Memory B cell (primary cell): ENCODE results near the gene CRIP3.
"Not testable (repeated sequence)": the region's sequence is repeated elsewhere in the genome, so short reads cannot be mapped to it uniquely, and the experiment has no call there.

Experiments used
- ATAC-seq: fragments of 150-1000 bp; cut with Tn5 transposase; 2 replicates; pipeline ENCODE4 v1.10.0; 2021; ENCODE audit warnings: low read depth, mild to moderate bottlenecking, moderate library complexity
- DNase-seq, 2 donors: peaks; one replicate each; pipeline ENCODE4 v3.0.0; 2022; ENCODE audit warnings: low spot score in 2 of 2
- H3K27ac Mint-ChIP-seq: one replicate; pipeline ENCODE4 v1.8.0; 2022; ENCODE audit warnings: mild to moderate bottlenecking, moderate library complexity, mixed read lengths
- H3K27me3 Mint-ChIP-seq: one replicate; pipeline ENCODE4 v1.8.0; 2022; ENCODE audit warnings: mixed read lengths
- H3K36me3 Mint-ChIP-seq: one replicate; pipeline ENCODE4 v1.8.0; 2022; ENCODE audit warnings: mild to moderate bottlenecking, mixed read lengths
- H3K4me1 Mint-ChIP-seq: one replicate; pipeline ENCODE4 v1.8.0; 2022; ENCODE audit warnings: mixed read lengths
- H3K4me3 Mint-ChIP-seq: one replicate; pipeline ENCODE4 v1.8.0; 2022; ENCODE audit warnings: mild to moderate bottlenecking, moderate library complexity, mixed read lengths
- H3K9me3 Mint-ChIP-seq: one replicate; pipeline ENCODE4 v1.8.0; 2022; ENCODE audit warnings: mixed read lengths

Gene CRIP3

DNA sequence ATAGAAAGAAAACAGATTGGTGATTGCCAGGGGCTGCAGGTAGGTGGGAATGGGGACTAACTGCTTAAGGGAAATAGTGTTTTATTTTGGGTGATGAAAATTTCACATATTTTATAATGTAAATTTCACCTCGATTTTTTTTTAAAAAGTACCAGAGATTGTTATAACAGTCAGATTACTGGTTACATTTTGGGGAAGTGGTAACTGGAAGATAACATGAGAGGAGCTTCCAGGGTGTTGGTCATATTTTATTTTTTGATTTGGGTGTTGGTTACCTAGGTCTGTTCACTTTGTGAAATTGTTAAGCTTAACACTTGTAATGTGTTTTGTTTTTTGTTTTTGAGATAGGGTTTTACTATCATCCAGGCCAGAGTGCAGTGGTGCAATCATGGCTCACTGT is 17.2 kb upstream of the CRIP3 start:
- Mint-ChIP-seq H3K9me3 (peaks cover 2% of the 10 kb centered on the region), H3K4me3 (no peak overlapping the region)
- ATAC-seq: peak; percentile 29

DNA sequence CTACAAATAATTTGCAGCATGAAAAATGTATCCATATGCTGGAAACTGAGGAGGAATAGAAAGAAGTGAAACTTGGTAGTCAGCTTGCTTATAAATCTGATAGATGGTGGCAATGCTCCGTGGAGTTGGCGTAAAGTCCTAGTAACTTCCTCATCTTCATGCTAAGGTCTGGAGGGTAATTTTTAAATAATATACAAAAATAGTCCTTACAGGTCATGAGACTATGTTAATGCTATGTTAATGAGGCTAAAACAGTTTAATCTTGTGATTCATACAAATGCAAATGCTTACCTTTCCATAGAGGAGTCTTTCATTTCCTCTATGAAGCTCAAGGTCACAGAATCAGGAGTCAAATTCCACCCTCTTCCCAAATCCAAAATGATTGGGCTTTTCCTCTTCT is 9.4 kb upstream of the CRIP3 start:
- Mint-ChIP-seq H3K4me1 (peaks cover 45% of the 10 kb centered on the region), H3K27ac (peak overlapping the region; percentile 71)
- peak in 1 of 2 donors; percentile 7 for DNase-seq

More for the DNA sequence above, 17.2 kb upstream of the CRIP3 start:
- Mint-ChIP-seq H3K4me1 (peaks cover 14% of the 10 kb centered on the region), H3K36me3 (peaks cover 7% of the 10 kb centered on the region), H3K27me3 (no peaks in the 10 kb centered on the region), H3K27ac (no peak overlapping the region)
- no peak for DNase-seq

DNA sequence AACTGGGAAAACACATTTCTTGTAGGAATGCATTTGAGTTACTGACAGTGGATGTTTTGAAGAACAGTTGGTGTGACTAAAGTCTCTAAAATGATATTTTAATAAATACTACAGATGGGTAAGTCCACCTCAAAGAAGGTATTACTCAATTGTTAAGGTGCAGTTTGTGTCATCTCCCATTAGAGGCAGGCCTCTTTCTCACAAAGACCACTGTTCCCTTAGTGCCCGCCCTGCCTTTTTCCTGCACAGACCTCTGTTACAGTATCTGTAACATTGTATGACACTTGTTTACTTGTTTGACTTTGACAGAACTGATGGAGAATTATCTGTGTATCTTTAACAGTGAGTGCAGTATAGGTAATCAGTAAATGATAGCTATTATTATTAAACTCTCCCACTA is 5.2 kb upstream of the CRIP3 start:
- no peak for DNase-seq
- H3K27ac Mint-ChIP-seq: no peak overlapping the region
- no peak overlapping the region for H3K4me3 Mint-ChIP-seq
- H3K4me1 Mint-ChIP-seq: peaks cover 45% of the 10 kb centered on the region
- H3K36me3 Mint-ChIP-seq: no peaks in the 10 kb centered on the region
- H3K9me3 Mint-ChIP-seq: no peaks in the 10 kb centered on the region
- H3K27me3 Mint-ChIP-seq: no peaks in the 10 kb centered on the region
- no peak for ATAC-seq

More for the DNA sequence above, 9.4 kb upstream of the CRIP3 start:
- H3K9me3 Mint-ChIP-seq: peaks cover 2% of the 10 kb centered on the region
- peaks cover 2% of the 10 kb centered on the region for H3K36me3 Mint-ChIP-seq
- peak; percentile 85 for ATAC-seq
- H3K27me3 Mint-ChIP-seq: no peaks in the 10 kb centered on the region
- no peak overlapping the region for H3K4me3 Mint-ChIP-seq

DNA sequence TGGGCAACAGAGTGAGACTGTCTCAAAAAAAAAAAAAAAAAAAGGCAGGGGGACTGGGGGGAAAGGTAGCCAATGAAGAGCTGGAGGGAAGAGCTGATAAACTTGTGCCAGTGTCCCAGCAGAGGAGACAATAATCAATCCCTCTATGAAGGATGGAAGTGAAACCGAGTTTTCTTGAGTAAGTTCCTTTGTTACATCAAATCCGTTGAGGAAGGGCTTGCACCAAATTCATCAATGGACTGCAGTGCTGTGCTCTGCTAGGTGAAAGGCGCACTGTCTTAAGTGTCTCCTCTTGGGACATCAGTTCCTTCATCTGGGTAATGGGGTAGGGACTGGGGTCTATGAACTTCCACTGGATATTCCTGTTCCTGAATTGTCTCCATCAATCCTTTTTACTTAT is 3.0 kb upstream of the CRIP3 start:
- Mint-ChIP-seq H3K27me3 (no peaks in the 10 kb centered on the region), H3K4me3 (no peak overlapping the region), H3K4me1 (peaks cover 38% of the 10 kb centered on the region), H3K36me3 (no peaks in the 10 kb centered on the region), H3K9me3 (no peaks in the 10 kb centered on the region), H3K27ac (no peak overlapping the region)
- ATAC-seq (no peak), DNase-seq (no peak)

DNA sequence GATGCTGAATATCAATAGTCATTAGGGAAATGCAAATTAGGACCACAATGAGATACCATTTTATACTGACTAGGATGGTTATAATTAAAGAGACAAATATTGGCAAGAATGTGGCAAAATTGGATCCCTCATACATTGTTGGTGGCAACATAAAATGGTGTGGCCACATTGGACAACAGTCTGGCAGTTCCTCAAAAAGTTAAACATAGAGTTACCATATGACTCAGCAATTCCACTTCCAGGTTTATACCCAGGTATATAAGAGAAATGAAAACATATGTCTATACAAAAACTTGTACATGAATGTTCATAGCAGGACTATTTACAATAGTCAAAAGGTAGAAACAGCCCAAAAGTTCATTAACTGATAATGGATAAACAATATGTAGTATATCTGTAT is 2.0 kb upstream of the CRIP3 start:
- H3K27me3 Mint-ChIP-seq: no peaks in the 10 kb centered on the region
- DNase-seq (no peak), ATAC-seq (no peak)
- no peaks in the 10 kb centered on the region for H3K36me3 Mint-ChIP-seq
- no peak overlapping the region for H3K27ac Mint-ChIP-seq
- peaks cover 33% of the 10 kb centered on the region for H3K4me1 Mint-ChIP-seq
- H3K9me3 Mint-ChIP-seq: no peaks in the 10 kb centered on the region
- H3K4me3 Mint-ChIP-seq: no peak overlapping the region

DNA sequence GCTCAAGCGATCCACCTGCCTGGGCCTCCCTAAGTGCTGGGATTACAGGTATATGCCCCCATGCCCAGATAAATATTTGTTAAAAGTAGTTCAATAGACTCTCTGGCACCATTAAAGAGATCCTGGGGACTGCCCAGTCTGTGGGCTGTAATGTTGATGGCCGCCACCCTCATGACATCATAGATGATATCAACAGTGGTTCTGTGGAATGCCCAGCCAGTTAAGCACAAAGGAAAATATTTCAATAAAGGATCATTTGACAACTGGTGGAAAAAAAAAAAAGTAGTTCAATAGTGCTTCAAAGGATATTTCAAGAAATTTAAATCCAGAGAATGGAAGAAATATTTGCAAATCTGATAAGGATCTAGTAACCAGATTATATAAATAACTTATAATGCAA is 1.5 kb upstream of the CRIP3 start:
- ATAC-seq (no peak), DNase-seq (no peak)
- Mint-ChIP-seq H3K36me3 (no peaks in the 10 kb centered on the region), H3K4me3 (no peak overlapping the region), H3K4me1 (peaks cover 29% of the 10 kb centered on the region), H3K9me3 (no peaks in the 10 kb centered on the region), H3K27ac (no peak overlapping the region), H3K27me3 (no peaks in the 10 kb centered on the region)

DNA sequence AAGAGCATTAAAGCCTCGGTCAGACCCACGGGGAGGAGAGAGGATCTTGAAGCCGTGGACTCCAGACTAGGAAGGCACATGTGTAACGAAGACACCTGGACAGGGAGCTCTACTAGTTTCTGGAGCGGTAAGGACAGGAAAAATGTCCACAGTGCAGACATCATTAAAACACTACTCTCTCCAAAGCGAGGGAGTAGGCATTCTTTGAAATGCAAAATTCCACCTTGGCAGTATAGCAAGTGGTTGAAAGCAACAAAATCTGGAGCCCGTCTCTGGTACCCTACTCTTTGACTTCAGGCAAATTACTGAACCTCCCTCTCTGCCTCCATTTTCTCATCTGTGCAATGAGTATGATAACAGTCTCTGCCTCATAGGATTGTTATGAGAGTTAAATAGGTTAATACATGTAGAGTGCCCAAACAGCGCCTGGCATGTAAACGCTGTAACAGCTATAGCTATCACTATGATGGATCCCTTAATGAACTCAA is 408 bp upstream of the CRIP3 start:
- H3K36me3 Mint-ChIP-seq: no peaks in the 10 kb centered on the region
- no peak overlapping the region for H3K27ac Mint-ChIP-seq
- no peak for ATAC-seq
- no peaks in the 10 kb centered on the region for H3K27me3 Mint-ChIP-seq
- peaks cover 26% of the 10 kb centered on the region for H3K4me1 Mint-ChIP-seq
- DNase-seq: no peak
- no peaks in the 10 kb centered on the region for H3K9me3 Mint-ChIP-seq
- H3K4me3 Mint-ChIP-seq: peak overlapping the region; percentile 84

DNA sequence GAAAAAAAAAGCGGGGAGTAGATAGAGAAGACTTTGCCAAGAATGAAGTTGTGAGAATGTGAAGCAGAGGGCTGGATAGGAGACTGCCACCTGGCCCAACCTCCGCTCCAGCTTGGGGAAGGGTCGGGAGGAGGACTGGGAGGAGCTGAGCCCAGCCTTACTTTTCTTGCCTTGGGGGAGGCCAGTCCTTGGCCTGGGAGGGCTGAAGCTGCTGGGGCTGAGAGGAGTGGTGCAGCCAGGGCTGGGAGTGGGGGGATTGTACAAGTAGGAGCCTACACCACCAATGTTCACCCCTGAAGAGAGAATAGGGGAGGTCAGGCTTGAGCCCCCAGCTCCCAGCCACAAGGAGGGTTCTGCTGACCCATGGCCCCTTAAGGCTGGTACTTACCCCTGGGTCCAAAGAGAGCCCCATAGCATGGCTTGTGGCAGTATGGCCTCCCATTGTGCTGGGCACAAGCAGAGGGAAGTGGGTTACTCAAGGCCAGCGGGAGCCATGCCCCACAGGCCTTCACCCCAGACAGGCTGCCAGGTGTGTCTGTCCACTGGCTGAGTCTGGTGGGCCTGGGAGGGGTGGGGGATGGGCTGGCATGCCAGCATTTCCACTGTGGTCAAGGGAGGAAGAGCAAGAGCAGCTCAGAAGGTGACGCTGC is 1.1 kb downstream of the CRIP3 start:
- no peaks in the 10 kb centered on the region for H3K36me3 Mint-ChIP-seq
- peak overlapping the region; percentile 84 for H3K4me3 Mint-ChIP-seq
- H3K27ac Mint-ChIP-seq: no peak overlapping the region
- H3K9me3 Mint-ChIP-seq: no peaks in the 10 kb centered on the region
- ATAC-seq (no peak), DNase-seq (no peak)
- no peaks in the 10 kb centered on the region for H3K27me3 Mint-ChIP-seq
- H3K4me1 Mint-ChIP-seq: peaks cover 15% of the 10 kb centered on the region

DNA sequence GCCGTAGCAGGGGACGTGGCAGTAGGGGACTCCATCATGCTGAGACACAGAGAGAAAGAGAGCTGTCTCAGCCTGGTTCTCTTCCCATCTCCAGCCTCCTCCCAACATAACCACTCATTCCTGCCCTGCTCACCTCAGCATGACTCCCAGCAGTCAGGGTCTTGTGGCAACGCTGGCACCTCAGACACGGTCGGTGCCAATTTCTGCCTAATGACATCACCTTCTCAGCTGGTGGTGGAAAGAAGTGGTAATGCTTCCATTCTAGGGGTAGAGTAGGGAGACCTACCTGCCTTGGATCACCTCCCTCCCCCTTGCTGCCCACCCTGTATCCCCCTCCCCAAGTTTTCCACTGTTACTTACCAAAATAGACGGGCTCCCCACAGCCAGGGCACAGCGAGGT is 2.5 kb downstream of the CRIP3 start:
- no peaks in the 10 kb centered on the region for H3K36me3 Mint-ChIP-seq
- no peaks in the 10 kb centered on the region for H3K9me3 Mint-ChIP-seq
- no peak for ATAC-seq
- H3K27me3 Mint-ChIP-seq: peaks cover 1% of the 10 kb centered on the region
- no peak overlapping the region for H3K4me3 Mint-ChIP-seq
- no peak overlapping the region for H3K27ac Mint-ChIP-seq
- no peak for DNase-seq
- peaks cover 12% of the 10 kb centered on the region for H3K4me1 Mint-ChIP-seq

DNA sequence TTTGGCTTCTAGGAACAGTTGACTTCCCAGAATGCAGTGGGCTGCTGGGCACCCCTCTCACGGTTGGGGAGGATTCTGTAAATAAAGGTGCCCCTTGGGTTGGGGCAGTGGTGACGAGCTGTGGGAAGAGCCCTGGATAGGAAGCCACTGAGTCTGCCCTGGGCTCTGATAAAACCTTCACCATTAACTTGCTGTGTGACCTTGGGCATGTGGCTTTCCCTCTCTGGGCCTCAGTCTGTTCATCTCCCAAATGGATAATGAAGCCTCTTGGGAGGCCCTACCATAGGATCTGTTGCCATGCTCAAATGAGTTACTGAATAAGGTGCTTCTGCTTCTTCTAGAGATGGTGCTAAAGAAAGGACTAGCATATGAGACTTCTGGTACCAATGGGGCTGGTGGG is 3.7 kb downstream of the CRIP3 start:
- no peak overlapping the region for H3K27ac Mint-ChIP-seq
- no peak for ATAC-seq
- H3K9me3 Mint-ChIP-seq: no peaks in the 10 kb centered on the region
- no peak for DNase-seq
- H3K27me3 Mint-ChIP-seq: peaks cover 4% of the 10 kb centered on the region
- no peak overlapping the region for H3K4me3 Mint-ChIP-seq
- no peaks in the 10 kb centered on the region for H3K36me3 Mint-ChIP-seq
- peaks cover 10% of the 10 kb centered on the region for H3K4me1 Mint-ChIP-seq

DNA sequence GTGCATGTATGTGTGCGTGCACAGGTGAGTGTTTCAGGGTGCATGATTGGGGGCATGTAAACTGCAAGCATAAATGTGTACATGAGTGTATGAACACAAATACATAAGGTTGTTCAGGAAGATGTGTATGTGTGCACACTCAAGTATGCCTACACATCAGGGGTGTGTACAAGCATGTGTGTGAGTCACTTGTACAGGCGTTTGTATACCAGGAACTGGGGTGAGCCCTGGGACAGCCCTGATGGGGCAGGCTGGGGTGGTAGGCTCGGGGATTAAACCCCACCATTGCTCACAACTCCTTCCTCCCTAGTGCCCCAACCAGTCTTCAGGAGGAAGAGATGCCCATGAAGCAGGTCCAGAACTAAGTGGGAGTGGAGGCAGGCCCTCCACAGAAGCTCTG is 4.3 kb downstream of the CRIP3 start:
- Mint-ChIP-seq H3K4me1 (peaks cover 11% of the 10 kb centered on the region), H3K27me3 (peaks cover 4% of the 10 kb centered on the region), H3K9me3 (no peaks in the 10 kb centered on the region), H3K4me3 (no peak overlapping the region), H3K27ac (no peak overlapping the region), H3K36me3 (no peaks in the 10 kb centered on the region)
- DNase-seq (no peak), ATAC-seq (no peak)

DNA sequence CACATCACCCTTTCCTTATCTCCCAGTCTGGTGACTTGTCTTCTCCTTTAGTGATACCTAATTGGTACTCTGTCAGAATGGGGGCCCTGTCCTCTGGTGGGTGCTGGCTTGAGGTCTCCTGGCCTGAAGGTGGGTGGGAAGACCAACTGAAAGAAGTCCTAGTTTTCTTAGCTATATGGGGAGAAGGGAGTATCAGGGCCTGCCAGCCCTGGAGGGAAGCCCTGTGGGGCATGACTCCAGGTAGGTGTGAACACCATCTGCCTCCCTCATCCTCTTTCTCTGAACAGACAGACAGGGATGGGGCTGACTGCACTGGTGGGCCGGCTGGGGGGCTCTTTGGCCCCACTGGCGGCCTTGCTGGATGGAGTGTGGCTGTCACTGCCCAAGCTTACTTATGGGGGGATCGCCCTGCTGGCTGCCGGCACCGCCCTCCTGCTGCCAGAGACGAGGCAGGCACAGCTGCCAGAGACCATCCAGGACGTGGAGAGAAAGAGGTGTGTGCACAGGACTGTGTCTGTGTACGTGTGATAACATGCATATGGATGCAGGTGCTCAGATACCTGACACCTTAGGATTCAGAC is 4.8 kb downstream of the CRIP3 start:
- Mint-ChIP-seq H3K4me3 (no peak overlapping the region), H3K4me1 (peaks cover 10% of the 10 kb centered on the region), H3K27me3 (peaks cover 4% of the 10 kb centered on the region), H3K36me3 (no peaks in the 10 kb centered on the region), H3K9me3 (no peaks in the 10 kb centered on the region), H3K27ac (no peak overlapping the region)
- DNase-seq (no peak), ATAC-seq (no peak)

DNA sequence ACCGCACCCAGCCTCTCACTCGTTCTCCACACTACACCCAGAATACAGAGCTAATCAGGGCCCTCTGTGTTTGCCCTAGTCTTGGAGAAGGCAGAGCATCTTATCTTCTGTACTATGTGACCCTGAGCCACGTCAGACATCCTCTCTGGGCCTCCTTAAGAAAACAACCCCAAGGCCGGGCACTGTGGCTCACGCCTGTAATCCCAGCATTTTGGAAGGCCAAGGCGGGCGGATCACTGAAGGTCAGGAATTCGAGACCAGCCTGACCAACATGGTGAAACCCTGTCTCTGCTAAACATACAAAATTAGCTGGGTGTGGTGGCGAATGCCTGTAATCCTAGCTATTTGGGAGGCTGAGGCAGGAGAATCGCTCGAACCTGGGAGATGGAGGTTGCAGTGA is 5.6 kb downstream of the CRIP3 start:
- not testable (repeated sequence) for H3K27me3 Mint-ChIP-seq, H3K9me3 Mint-ChIP-seq, H3K4me3 Mint-ChIP-seq, DNase-seq, H3K36me3 Mint-ChIP-seq, H3K4me1 Mint-ChIP-seq, ATAC-seq, H3K27ac Mint-ChIP-seq

DNA sequence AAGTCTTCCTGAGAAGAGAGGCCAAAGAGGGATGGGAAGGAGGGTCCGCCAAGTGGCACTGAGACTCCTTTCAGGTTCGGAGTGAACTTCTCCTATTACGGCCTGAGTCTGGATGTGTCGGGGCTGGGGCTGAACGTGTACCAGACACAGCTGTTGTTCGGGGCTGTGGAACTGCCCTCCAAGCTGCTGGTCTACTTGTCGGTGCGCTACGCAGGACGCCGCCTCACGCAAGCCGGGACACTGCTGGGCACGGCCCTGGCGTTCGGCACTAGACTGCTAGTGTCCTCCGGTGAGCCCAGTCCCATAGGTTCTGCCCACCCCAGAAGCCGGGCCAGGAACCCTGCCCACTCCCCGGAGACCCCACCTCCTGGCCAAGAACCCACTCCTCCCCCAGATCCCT is 6.5 kb downstream of the CRIP3 start:
- Mint-ChIP-seq H3K27ac (no peak overlapping the region), H3K9me3 (no peaks in the 10 kb centered on the region), H3K36me3 (no peaks in the 10 kb centered on the region), H3K4me1 (peaks cover 4% of the 10 kb centered on the region), H3K27me3 (peaks cover 6% of the 10 kb centered on the region), H3K4me3 (no peak overlapping the region)
- no peak for DNase-seq
- no peak for ATAC-seq
